22Rv1 (cell line): Measurements from ENCODE around the gene SLX4IP.

Source experiments
- H3K27ac ChIP-seq: fragments of 450-650 bp; 2 replicates; pipeline ENCODE4 v1.5.1; 2017
- ZFX ChIP-seq: fragments of 450-650 bp; IDR thresholded peaks from 2 replicates; pipeline ENCODE4 v1.6.1; 2017; ENCODE audit warnings: antibody characterized with exemption, borderline replicate concordance
- TF ChIP-seq, protein P1 (sequence below): fragments of 450-650 bp; IDR thresholded peaks from 2 replicates; pipeline ENCODE4 v1.5.1; 2017; ENCODE audit warnings: mild to moderate bottlenecking

Gene SLX4IP

DNA sequence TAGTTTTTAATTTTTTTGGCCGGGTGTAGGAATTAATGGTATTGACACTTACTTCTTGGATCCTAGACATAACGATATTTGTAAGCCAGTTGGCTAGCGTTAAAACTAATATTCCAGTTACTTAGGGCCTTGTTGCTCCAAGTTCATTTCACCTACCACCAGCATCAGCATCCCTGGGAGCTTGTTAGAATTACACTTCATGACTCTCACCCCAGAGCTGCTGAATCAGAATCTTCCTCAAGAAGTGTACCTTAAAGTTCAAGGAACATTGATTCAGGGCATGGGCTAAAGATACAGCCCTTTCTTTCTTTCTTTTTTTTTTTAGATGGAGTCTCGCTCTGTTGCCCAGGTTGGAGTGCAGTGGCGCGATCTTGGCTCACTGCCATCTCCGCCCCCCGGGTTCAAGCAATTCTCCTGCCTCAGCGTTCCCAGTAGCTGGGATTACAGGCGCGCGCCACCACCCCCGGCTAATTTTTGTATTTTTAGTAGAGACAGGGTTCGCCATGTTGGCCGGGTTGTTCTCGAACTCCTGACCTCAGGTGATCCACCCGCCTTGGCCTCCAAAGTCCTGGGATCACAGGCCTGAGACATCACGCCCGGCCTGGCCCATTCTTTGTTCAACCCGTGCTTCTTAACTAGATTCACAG is 1.1 kb downstream of the SLX4IP start:
- no peak for TF ChIP-seq ZFX
- TF ChIP-seq, protein P1, sequence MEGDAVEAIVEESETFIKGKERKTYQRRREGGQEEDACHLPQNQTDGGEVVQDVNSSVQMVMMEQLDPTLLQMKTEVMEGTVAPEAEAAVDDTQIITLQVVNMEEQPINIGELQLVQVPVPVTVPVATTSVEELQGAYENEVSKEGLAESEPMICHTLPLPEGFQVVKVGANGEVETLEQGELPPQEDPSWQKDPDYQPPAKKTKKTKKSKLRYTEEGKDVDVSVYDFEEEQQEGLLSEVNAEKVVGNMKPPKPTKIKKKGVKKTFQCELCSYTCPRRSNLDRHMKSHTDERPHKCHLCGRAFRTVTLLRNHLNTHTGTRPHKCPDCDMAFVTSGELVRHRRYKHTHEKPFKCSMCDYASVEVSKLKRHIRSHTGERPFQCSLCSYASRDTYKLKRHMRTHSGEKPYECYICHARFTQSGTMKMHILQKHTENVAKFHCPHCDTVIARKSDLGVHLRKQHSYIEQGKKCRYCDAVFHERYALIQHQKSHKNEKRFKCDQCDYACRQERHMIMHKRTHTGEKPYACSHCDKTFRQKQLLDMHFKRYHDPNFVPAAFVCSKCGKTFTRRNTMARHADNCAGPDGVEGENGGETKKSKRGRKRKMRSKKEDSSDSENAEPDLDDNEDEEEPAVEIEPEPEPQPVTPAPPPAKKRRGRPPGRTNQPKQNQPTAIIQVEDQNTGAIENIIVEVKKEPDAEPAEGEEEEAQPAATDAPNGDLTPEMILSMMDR = no peak
- peak overlapping the region; percentile 92 for H3K27ac ChIP-seq

DNA sequence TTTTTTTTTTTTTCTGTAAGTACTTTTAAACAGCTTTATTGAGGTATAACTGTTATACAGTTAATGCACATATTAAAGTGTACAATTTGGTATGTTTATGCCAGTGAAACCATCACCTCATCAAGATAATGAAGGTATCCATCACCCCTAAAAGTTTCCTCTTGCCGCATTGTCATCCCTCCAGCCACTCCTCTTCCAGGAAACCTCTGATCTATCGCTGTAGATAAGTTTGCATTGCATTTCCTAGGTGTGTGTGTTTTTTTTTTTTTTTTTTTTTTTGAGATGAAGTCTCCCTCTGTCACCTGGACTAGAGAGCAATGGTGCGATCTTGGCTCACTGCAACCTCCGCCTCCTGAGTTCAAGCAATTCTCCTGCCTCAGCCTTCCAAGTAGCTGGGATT is 3.1 kb downstream of the SLX4IP start:
- TF ChIP-seq, protein P1 = no peak
- no peak overlapping the region for H3K27ac ChIP-seq

DNA sequence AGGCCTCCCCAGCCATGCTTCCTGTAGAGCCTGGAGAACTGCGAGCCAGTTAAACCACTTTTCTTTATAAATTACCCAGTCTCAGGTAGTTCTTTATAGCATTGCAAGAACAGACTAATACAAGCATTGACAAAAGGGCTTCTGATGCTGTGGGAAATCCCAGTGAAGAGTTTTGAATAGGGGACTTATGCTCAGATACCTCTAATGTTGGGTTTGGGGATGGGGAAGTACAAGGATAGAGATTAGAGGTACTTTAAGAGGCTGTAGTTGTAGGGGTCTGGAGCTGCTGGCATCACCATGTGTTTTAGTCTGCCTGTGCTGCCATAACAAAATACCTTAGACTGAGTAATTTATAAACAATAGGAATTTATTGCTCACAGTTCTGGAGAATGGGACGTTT is 8.8 kb downstream of the SLX4IP start:
- H3K27ac ChIP-seq = no peak overlapping the region
- no peak for TF ChIP-seq ZFX

DNA sequence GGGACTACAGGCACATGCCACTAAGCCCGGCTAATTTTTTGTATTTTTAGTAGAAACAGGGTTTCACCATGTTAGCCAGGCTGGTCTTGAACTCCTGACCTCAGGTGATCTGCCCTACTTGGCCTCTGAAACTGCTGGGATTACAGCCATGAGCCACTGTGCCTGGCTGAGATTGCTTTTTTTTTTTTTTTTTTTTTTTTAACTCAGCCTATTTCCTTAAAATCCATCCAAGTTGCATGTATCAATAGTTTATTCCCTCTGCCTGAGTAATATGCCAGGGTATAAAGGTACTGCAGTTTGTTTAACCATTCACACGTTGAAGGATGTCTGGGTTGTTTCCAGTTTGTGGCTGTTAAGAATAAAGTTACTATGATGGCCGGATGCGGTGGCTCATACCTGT is 10.7 kb downstream of the SLX4IP start:
- TF ChIP-seq, protein P1 = no peak
- no peak for TF ChIP-seq ZFX
- H3K27ac ChIP-seq = no peak overlapping the region

DNA sequence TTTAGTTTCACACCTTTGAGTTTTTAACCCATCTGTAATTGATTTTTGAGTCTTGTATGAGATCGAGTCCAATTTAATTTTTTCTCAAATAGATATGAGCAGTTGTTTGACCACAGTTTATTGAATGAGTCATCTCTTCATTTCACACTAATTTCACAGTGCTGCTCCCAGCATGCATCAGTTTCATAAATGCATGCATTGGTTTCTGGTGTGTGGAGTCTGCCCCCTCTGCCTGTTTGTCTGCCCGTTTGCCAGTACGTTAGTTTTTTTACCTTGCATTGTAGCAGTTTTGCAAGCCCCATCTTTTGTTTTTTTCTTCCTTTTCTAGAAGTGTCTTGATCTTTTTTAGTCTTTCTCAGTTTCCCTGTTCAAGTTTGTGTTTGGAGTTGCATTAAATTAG is 11.9 kb downstream of the SLX4IP start:
- H3K27ac ChIP-seq = no peak overlapping the region
- no peak for TF ChIP-seq ZFX
- TF ChIP-seq, protein P1 = no peak

DNA sequence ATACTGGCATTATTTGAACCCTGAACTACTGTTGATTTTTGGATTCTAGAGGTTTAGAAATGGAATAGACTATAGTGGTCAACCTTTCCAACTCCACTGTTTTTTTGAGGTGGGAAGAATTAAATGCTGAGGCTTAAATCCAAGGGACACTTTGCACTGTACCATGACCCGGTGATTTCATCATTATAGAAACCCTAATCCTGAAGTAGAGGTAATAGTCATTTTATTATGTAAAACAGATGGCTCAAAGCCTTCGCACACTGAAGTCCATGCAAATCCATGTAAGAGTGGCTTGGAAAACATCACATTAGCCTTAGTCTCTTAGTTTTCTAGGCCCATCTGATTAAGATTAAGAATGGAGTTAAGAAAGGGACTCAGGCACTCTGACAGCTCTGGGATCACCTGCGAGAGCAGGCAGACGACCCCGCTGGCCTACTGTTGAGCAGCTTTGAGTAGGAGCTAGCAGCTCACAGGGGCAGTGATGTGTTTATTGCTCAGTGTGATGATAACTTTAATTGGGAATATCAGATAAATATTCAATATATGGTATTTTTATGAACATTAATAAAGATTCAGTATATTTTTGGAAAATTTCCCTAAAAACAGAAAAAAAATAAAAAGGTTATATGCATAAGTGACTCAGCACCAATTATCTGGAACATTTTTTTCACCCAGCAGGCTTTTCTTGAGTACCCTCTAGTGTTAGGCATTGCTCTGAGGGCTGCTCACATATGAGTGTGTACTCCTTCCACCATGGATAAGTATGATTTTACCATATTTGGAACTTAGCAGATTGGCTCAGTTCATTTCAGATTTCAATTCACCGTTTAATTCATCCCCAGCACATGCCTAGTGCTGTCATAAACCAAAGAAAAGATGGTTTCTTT is 13.4 kb downstream of the SLX4IP start:
- TF ChIP-seq, protein P1 = no peak
- no peak for TF ChIP-seq ZFX
- H3K27ac ChIP-seq = no peak overlapping the region

DNA sequence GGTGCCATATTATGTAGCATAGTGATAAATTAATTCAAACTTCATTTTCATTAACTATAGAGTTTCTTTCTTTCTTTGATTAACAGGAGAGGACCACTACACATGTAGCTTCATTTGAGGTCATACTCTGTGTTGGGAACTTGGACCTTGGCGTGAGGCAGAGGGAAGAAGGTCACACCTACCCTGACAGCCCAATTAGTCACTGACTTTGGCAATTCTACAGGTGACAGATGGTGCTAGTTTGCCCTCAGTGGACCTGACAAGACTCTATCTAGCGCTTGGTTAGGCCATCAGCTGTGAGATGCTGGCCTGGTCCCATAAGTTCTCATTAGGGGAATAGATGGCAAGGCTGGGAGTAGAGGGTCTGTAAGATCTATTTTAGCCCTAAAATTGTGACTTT is 14.2 kb downstream of the SLX4IP start:
- TF ChIP-seq, protein P1 = no peak
- no peak for TF ChIP-seq ZFX

More for the DNA sequence above, 14.2 kb downstream of the SLX4IP start:
- no peak overlapping the region for H3K27ac ChIP-seq
